ENCODE measurements around the gene CDA.

Gene CDA

GRCh38 chr1:20574686-20575540 is 14.0 kb upstream of the CDA start:
- DNase-seq (ENCODE audit: low spot score in 2 of 2) (peak; percentile 40 to 66), ATAC-seq (peak; percentile 85)
- Mint-ChIP-seq H3K4me3 (no peak overlapping the region), H3K36me3 (no peaks in the 10 kb centered on the region), H3K27ac (no peak overlapping the region), H3K4me1 (no peaks in the 10 kb centered on the region), H3K9me3 (no peaks in the 10 kb centered on the region)

- ATAC-seq (no peak), DNase-seq (ENCODE audit: low spot score in 2 of 2) (no peak)
- Mint-ChIP-seq H3K9me3 (no peaks in the 10 kb centered on the region), H3K27ac (no peak overlapping the region), H3K36me3 (no peaks in the 10 kb centered on the region), H3K4me1 (no peaks in the 10 kb centered on the region), H3K4me3 (no peak overlapping the region)
These were observed 13.2 kb upstream of the CDA start for GRCh38 chr1:20575541-20576336.

GRCh38 chr1:20578062-20578461 is 10.8 kb upstream of the CDA start:
- H3K36me3 Mint-ChIP-seq = no peaks in the 10 kb centered on the region
- DNase-seq (ENCODE audit: low spot score in 2 of 2) = no peak
- no peaks in the 10 kb centered on the region for H3K9me3 Mint-ChIP-seq
- no peak overlapping the region for H3K4me3 Mint-ChIP-seq
- no peaks in the 10 kb centered on the region for H3K4me1 Mint-ChIP-seq
- ATAC-seq = no peak
- H3K27ac Mint-ChIP-seq = no peak overlapping the region

- no peak for DNase-seq (ENCODE audit: low spot score in 2 of 2)
- Mint-ChIP-seq H3K36me3 (no peaks in the 10 kb centered on the region), H3K4me1 (no peaks in the 10 kb centered on the region), H3K27ac (no peak overlapping the region), H3K4me3 (no peak overlapping the region), H3K9me3 (no peaks in the 10 kb centered on the region)
- ATAC-seq = no peak
These were observed 10.0 kb upstream of the CDA start for GRCh38 chr1:20578721-20579395.

- no peak overlapping the region for H3K27ac Mint-ChIP-seq
- H3K9me3 Mint-ChIP-seq = no peaks in the 10 kb centered on the region
- DNase-seq (ENCODE audit: low spot score in 2 of 2) = no peak
- no peak for ATAC-seq
- no peaks in the 10 kb centered on the region for H3K36me3 Mint-ChIP-seq
- peaks cover 15% of the 10 kb centered on the region for H3K4me1 Mint-ChIP-seq
- H3K4me3 Mint-ChIP-seq = no peak overlapping the region
These were observed 4.0 kb upstream of the CDA start for GRCh38 chr1:20584890-20585289.

- H3K9me3 Mint-ChIP-seq = no peaks in the 10 kb centered on the region
- no peaks in the 10 kb centered on the region for H3K36me3 Mint-ChIP-seq
- DNase-seq (ENCODE audit: low spot score in 2 of 2) (no peak), ATAC-seq (no peak)
- no peak overlapping the region for H3K4me3 Mint-ChIP-seq
- H3K27ac Mint-ChIP-seq = no peak overlapping the region
- H3K4me1 Mint-ChIP-seq = peaks cover 15% of the 10 kb centered on the region
These were observed 1.8 kb upstream of the CDA start for GRCh38 chr1:20586953-20587660.

- H3K9me3 Mint-ChIP-seq = no peaks in the 10 kb centered on the region
- no peak overlapping the region for H3K4me3 Mint-ChIP-seq
- no peaks in the 10 kb centered on the region for H3K36me3 Mint-ChIP-seq
- peaks cover 15% of the 10 kb centered on the region for H3K4me1 Mint-ChIP-seq
- DNase-seq (ENCODE audit: low spot score in 2 of 2) = no peak
- ATAC-seq = no peak
- H3K27ac Mint-ChIP-seq = no peak overlapping the region
These were observed 1.2 kb upstream of the CDA start for GRCh38 chr1:20587661-20588053.

- H3K9me3 Mint-ChIP-seq = no peaks in the 10 kb centered on the region
- DNase-seq (ENCODE audit: low spot score in 2 of 2) (no peak), ATAC-seq (peak; percentile 55)
- peaks cover 15% of the 10 kb centered on the region for H3K4me1 Mint-ChIP-seq
- no peak overlapping the region for H3K4me3 Mint-ChIP-seq
- H3K27ac Mint-ChIP-seq = no peak overlapping the region
- no peaks in the 10 kb centered on the region for H3K36me3 Mint-ChIP-seq
These were observed 708 bp downstream of the CDA start for GRCh38 chr1:20589331-20590278.

GRCh38 chr1:20590306-20590777 is 1.4 kb downstream of the CDA start:
- Mint-ChIP-seq H3K4me3 (no peak overlapping the region), H3K27ac (no peak overlapping the region), H3K36me3 (no peaks in the 10 kb centered on the region), H3K4me1 (peaks cover 15% of the 10 kb centered on the region), H3K9me3 (no peaks in the 10 kb centered on the region)
- ATAC-seq (no peak), DNase-seq (ENCODE audit: low spot score in 2 of 2) (no peak)

- peaks cover 11% of the 10 kb centered on the region for H3K4me1 Mint-ChIP-seq
- H3K36me3 Mint-ChIP-seq = no peaks in the 10 kb centered on the region
- DNase-seq (ENCODE audit: low spot score in 2 of 2) (no peak), ATAC-seq (no peak)
- H3K4me3 Mint-ChIP-seq = no peak overlapping the region
- no peaks in the 10 kb centered on the region for H3K9me3 Mint-ChIP-seq
- H3K27ac Mint-ChIP-seq = no peak overlapping the region
These were observed 4.9 kb downstream of the CDA start for GRCh38 chr1:20593756-20594155.

- no peak for DNase-seq (ENCODE audit: low spot score in 2 of 2)
- Mint-ChIP-seq H3K9me3 (no peaks in the 10 kb centered on the region), H3K36me3 (no peaks in the 10 kb centered on the region), H3K27ac (no peak overlapping the region), H3K4me3 (no peak overlapping the region), H3K4me1 (peaks cover 1% of the 10 kb centered on the region)
- ATAC-seq = no peak
These were observed 5.8 kb downstream of the CDA start for GRCh38 chr1:20594746-20595145.

- H3K9me3 Mint-ChIP-seq = no peaks in the 10 kb centered on the region
- no peaks in the 10 kb centered on the region for H3K36me3 Mint-ChIP-seq
- no peaks in the 10 kb centered on the region for H3K4me1 Mint-ChIP-seq
- DNase-seq (ENCODE audit: low spot score in 2 of 2) (no peak), ATAC-seq (no peak)
- no peak overlapping the region for H3K4me3 Mint-ChIP-seq
- no peak overlapping the region for H3K27ac Mint-ChIP-seq
These were observed 7.2 kb downstream of the CDA start for GRCh38 chr1:20596106-20596505.

GRCh38 chr1:20597650-20598049 is 8.8 kb downstream of the CDA start:
- H3K9me3 Mint-ChIP-seq = no peaks in the 10 kb centered on the region
- no peak for DNase-seq (ENCODE audit: low spot score in 2 of 2)
- no peaks in the 10 kb centered on the region for H3K4me1 Mint-ChIP-seq
- H3K4me3 Mint-ChIP-seq = no peak overlapping the region
- ATAC-seq = no peak
- H3K27ac Mint-ChIP-seq = no peak overlapping the region
- H3K36me3 Mint-ChIP-seq = no peaks in the 10 kb centered on the region

GRCh38 chr1:20600156-20600555 is 11.3 kb downstream of the CDA start:
- Mint-ChIP-seq H3K27ac (no peak overlapping the region), H3K4me3 (no peak overlapping the region), H3K36me3 (no peaks in the 10 kb centered on the region), H3K4me1 (no peaks in the 10 kb centered on the region), H3K9me3 (no peaks in the 10 kb centered on the region)
- DNase-seq (ENCODE audit: low spot score in 2 of 2) (no peak), ATAC-seq (no peak)
